GM23338 (cell line): Measurements from ENCODE around the gene CNTRL. TPM values are rescaled to one million over a fixed set of nuclear protein-coding genes. Genes with fewer than 3 reads are reported as not detected.

Source experiments
- ATAC-seq: fragments of 200-7000 bp; cut with Tn5 transposase; 3 replicates; pipeline ENCODE4 v1.9.1; 2020
- DNase-seq: peaks from one replicate; pipeline ENCODE4 v3.0.0-alpha.2; 2015; ENCODE audit warnings: low spot score
- H2AFZ ChIP-seq: fragments of 200-600 bp; sonication (generic); 2 replicates; pipeline ENCODE4 v1.8.0; 2016; ENCODE audit warnings: antibody characterized with exemption, mild to moderate bottlenecking, moderate library complexity
- H3F3A ChIP-seq: fragments of 200-600 bp; sonication (generic); replicated peaks from 2 replicates; pipeline ENCODE4 v1.8.0; 2017; ENCODE audit warnings: antibody characterized with exemption, mixed run types, low read depth
- H3K27ac ChIP-seq: fragments of 200-600 bp; sonication (generic); 2 replicates; pipeline ENCODE4 v1.6.1; 2016; ENCODE audit warnings: low read depth
- H3K27me3 ChIP-seq: fragments of 200-600 bp; sonication (generic); 2 replicates; pipeline ENCODE4 v1.8.0; 2016; ENCODE audit warnings: mild to moderate bottlenecking, mixed run types, moderate library complexity; ENCODE audit not compliant: insufficient read depth
- H3K36me3 ChIP-seq: fragments of 200-600 bp; sonication (generic); 2 replicates; pipeline ENCODE4 v1.8.0; 2016; ENCODE audit warnings: mild to moderate bottlenecking; ENCODE audit not compliant: insufficient read depth
- H3K4me1 ChIP-seq: fragments of 200-600 bp; sonication (generic); 2 replicates; pipeline ENCODE4 v1.8.0; 2016; ENCODE audit warnings: mild to moderate bottlenecking, moderate library complexity; ENCODE audit not compliant: insufficient read depth
- H3K4me2 ChIP-seq: fragments of 200-600 bp; sonication (generic); 2 replicates; pipeline ENCODE4 v1.7.1; 2017; ENCODE audit warnings: mixed run types
- H3K4me3 ChIP-seq: fragments of 200-600 bp; sonication (generic); 2 replicates; pipeline ENCODE4 v1.6.1; 2016; ENCODE audit warnings: mixed run types
- H3K79me2 ChIP-seq: fragments of 200-600 bp; sonication (generic); replicated peaks from 2 replicates; pipeline ENCODE4 v1.8.0; 2017; ENCODE audit warnings: mild to moderate bottlenecking; ENCODE audit not compliant: insufficient read depth
- H3K9me2 ChIP-seq: fragments of 200-600 bp; sonication (generic); 2 replicates; pipeline ENCODE4 v1.8.0; 2017; ENCODE audit not compliant: insufficient read depth
- H4K20me1 ChIP-seq: fragments of 200-600 bp; sonication (generic); replicated peaks from 2 replicates; pipeline ENCODE4 v1.8.0; 2017; ENCODE audit warnings: mild to moderate bottlenecking; ENCODE audit not compliant: insufficient read depth
- H3K27ac Mint-ChIP-seq: 2 replicates; pipeline ENCODE4 v1.8.0; 2020; ENCODE audit warnings: inconsistent platforms, mild to moderate bottlenecking, moderate library complexity, mixed read lengths
- H3K27me3 Mint-ChIP-seq: 3 replicates; pipeline ENCODE4 v1.8.0; 2022; ENCODE audit warnings: low read depth, mild to moderate bottlenecking, moderate library complexity, mixed read lengths, inconsistent platforms; ENCODE audit not compliant: insufficient read depth, poor library complexity
- H3K36me3 Mint-ChIP-seq: 3 replicates; pipeline ENCODE4 v1.8.0; 2021; ENCODE audit warnings: low read depth, mild to moderate bottlenecking, inconsistent platforms, moderate library complexity, mixed read lengths
- H3K4me1 Mint-ChIP-seq: 3 replicates; pipeline ENCODE4 v1.8.0; 2020; ENCODE audit warnings: mild to moderate bottlenecking, inconsistent platforms, mixed read lengths
- H3K4me3 Mint-ChIP-seq: 3 replicates; pipeline ENCODE4 v1.8.0; 2021; ENCODE audit warnings: moderate library complexity, mild to moderate bottlenecking, inconsistent platforms, mixed read lengths
- H3K9me3 Mint-ChIP-seq: 3 replicates; pipeline ENCODE4 v1.8.0; 2020; ENCODE audit warnings: moderate library complexity, mild to moderate bottlenecking, inconsistent platforms, mixed read lengths
- CREB1 ChIP-seq: fragments of 250-450 bp; sonication (Bioruptor Pico); IDR thresholded peaks from 2 replicates; pipeline ENCODE4 v1.5.0; 2020; ENCODE audit warnings: low read depth, mild to moderate bottlenecking, moderate library complexity
- NANOG ChIP-seq: IDR thresholded peaks from 2 replicates; pipeline ENCODE4 v1.6.1; 2016; ENCODE audit warnings: antibody characterized with exemption, borderline replicate concordance
- POLR2AphosphoS5 ChIP-seq: IDR thresholded peaks from 2 replicates; pipeline ENCODE4 v1.6.1; 2016; ENCODE audit warnings: antibody characterized with exemption, low read depth
- STAT1 ChIP-seq: IDR thresholded peaks from one replicate; pipeline ENCODE4 v1.6.1; 2016; ENCODE audit warnings: antibody characterized with exemption; ENCODE audit not compliant: unreplicated experiment
- ZNF114 ChIP-seq: fragments of 250-450 bp; sonication (Bioruptor Pico); IDR thresholded peaks from 2 replicates; pipeline ENCODE4 v1.5.0; 2020; ENCODE audit warnings: mild to moderate bottlenecking, moderate library complexity
- long read RNA-seq: library from polyadenylated mRNA; unstranded; transcript quantifications from one replicate; pipeline ENCODE4 v2.0.0, GENCODE V29; 2020; ENCODE audit not compliant: unreplicated experiment
- polyA plus RNA-seq: library from polyadenylated mRNA; unstranded; fragments of >200 nt; fragmentation: Nextera tagmentation; extraction: Ambion mirVana; gene quantifications from 2 replicates; pipeline ENCODE4 v1.2.1, GENCODE V29; 2016
- total RNA-seq: library from RNA; depleted of rRNA; stranded (reverse); fragments of >200 nt; shearing (Covaris generic); gene quantifications from 2 replicates; pipeline ENCODE4 v1.2.3, GENCODE V29; 2014; rRNA removed
- TF ChIP-seq, protein P1 (sequence below): IDR thresholded peaks from one replicate; pipeline ENCODE4 v1.6.1; 2018; ENCODE audit warnings: antibody characterized with exemption; ENCODE audit not compliant: unreplicated experiment
- TF ChIP-seq, protein P2 (sequence below): IDR thresholded peaks from 2 replicates; pipeline ENCODE4 v1.6.1; 2016; ENCODE audit warnings: antibody characterized with exemption

Gene CNTRL, protein sequence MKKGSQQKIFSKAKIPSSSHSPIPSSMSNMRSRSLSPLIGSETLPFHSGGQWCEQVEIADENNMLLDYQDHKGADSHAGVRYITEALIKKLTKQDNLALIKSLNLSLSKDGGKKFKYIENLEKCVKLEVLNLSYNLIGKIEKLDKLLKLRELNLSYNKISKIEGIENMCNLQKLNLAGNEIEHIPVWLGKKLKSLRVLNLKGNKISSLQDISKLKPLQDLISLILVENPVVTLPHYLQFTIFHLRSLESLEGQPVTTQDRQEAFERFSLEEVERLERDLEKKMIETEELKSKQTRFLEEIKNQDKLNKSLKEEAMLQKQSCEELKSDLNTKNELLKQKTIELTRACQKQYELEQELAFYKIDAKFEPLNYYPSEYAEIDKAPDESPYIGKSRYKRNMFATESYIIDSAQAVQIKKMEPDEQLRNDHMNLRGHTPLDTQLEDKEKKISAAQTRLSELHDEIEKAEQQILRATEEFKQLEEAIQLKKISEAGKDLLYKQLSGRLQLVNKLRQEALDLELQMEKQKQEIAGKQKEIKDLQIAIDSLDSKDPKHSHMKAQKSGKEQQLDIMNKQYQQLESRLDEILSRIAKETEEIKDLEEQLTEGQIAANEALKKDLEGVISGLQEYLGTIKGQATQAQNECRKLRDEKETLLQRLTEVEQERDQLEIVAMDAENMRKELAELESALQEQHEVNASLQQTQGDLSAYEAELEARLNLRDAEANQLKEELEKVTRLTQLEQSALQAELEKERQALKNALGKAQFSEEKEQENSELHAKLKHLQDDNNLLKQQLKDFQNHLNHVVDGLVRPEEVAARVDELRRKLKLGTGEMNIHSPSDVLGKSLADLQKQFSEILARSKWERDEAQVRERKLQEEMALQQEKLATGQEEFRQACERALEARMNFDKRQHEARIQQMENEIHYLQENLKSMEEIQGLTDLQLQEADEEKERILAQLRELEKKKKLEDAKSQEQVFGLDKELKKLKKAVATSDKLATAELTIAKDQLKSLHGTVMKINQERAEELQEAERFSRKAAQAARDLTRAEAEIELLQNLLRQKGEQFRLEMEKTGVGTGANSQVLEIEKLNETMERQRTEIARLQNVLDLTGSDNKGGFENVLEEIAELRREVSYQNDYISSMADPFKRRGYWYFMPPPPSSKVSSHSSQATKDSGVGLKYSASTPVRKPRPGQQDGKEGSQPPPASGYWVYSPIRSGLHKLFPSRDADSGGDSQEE (N-terminal part only)
- total RNA-seq (9.2 and 15.3 TPM in 2 replicates), polyA plus RNA-seq (6.4 and 11.7 TPM in 2 replicates)
- long read RNA-seq, partial matches to known transcripts: 10 of 12 reads
- long read RNA-seq, other reads (novel, unspliced or antisense): 2 of 12 reads

DNA sequence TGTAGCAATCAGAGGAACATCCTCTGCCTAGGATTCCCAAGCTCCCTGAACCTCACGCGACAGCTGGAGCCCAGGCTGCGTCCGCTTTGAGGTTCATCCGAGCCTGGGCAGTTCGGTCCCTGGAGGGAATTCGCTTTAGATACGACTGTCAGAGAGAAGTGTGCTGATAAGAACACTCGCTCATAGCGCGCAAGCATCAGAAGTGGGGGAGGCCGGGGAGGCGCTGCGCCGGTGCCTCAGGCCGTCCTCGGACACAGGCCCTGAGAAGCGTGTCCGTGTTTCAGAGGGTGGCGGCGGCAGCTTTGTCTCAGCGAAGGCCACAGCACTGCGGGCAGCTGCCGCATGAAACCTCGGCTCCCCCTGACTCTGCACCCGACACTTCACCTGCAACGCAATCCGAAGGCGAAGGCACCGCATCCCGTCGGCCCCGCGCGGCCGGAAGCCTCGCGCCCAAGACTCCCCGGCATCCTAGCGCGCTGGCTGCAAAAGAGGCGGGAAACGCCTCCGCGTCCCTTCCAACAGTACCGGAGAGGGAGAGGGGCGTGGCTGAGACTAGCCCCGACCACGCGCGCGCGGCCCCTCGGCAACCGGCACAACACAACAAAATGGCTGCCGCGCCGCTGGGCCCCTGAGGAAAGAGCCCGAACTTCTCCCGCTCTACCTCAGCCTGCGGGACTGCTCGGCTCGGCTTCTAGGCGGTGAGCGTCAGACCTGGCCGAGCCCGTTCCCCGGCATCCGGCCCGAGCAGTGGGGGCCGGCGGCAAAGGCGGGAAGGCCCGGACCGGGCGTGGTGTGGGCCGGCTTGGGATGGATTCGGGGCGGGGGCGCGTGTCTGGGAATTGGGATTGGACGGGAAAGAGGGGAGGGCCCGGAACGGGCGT is at the start of gene CNTRL:
TSS of gene CNTRL (plus strand) at position 586 of the 881 bp plus-strand sequence. CDS start 13,372 bp downstream, outside the sequence.
- H3K36me3 Mint-ChIP-seq: no peaks in the 10 kb centered on the region; the same call in 2 of the 3 replicates
- H3K27me3 Mint-ChIP-seq: peaks cover 40% of the 10 kb centered on the region

More for the DNA sequence above, at the start of gene CNTRL:
- H3K4me1 Mint-ChIP-seq: peaks cover 12% of the 10 kb centered on the region
- Histone ChIP-seq H3K27me3 (peaks cover 71% of the 10 kb centered on the region), H3K36me3 (no peaks in the 10 kb centered on the region), H3K4me1 (peaks cover 16% of the 10 kb centered on the region), H3K4me3 (peak within 1 kb of the TSS; percentile 71), H4K20me1 (peaks cover 16% of the 10 kb centered on the region), H3F3A (peaks cover 13% of the 10 kb centered on the region), H2AFZ (peak within 1 kb of the TSS; percentile 100), H3K27ac (peak within 1 kb of the TSS; percentile 90; the same call in 1 of the 2 replicates), H3K79me2 (no peaks in the 10 kb centered on the region), H3K4me2 (peak within 1 kb of the TSS; percentile 84), H3K9me2 (no peaks in the 10 kb centered on the region)
- DNase-seq (peak; percentile 96), ATAC-seq (peak; percentile 87)
- TF ChIP-seq POLR2AphosphoS5 (peak; percentile 66), ZNF114 (no peak), STAT1 (no peak), NANOG (no peak), CREB1 (CRISPR knock-in tag) (peak; percentile 46)
- TF ChIP-seq, protein P1, sequence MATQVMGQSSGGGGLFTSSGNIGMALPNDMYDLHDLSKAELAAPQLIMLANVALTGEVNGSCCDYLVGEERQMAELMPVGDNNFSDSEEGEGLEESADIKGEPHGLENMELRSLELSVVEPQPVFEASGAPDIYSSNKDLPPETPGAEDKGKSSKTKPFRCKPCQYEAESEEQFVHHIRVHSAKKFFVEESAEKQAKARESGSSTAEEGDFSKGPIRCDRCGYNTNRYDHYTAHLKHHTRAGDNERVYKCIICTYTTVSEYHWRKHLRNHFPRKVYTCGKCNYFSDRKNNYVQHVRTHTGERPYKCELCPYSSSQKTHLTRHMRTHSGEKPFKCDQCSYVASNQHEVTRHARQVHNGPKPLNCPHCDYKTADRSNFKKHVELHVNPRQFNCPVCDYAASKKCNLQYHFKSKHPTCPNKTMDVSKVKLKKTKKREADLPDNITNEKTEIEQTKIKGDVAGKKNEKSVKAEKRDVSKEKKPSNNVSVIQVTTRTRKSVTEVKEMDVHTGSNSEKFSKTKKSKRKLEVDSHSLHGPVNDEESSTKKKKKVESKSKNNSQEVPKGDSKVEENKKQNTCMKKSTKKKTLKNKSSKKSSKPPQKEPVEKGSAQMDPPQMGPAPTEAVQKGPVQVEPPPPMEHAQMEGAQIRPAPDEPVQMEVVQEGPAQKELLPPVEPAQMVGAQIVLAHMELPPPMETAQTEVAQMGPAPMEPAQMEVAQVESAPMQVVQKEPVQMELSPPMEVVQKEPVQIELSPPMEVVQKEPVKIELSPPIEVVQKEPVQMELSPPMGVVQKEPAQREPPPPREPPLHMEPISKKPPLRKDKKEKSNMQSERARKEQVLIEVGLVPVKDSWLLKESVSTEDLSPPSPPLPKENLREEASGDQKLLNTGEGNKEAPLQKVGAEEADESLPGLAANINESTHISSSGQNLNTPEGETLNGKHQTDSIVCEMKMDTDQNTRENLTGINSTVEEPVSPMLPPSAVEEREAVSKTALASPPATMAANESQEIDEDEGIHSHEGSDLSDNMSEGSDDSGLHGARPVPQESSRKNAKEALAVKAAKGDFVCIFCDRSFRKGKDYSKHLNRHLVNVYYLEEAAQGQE: peak; percentile 15
- TF ChIP-seq, protein P2, sequence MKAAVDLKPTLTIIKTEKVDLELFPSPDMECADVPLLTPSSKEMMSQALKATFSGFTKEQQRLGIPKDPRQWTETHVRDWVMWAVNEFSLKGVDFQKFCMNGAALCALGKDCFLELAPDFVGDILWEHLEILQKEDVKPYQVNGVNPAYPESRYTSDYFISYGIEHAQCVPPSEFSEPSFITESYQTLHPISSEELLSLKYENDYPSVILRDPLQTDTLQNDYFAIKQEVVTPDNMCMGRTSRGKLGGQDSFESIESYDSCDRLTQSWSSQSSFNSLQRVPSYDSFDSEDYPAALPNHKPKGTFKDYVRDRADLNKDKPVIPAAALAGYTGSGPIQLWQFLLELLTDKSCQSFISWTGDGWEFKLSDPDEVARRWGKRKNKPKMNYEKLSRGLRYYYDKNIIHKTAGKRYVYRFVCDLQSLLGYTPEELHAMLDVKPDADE: peak; percentile 26
- H3K9me3 Mint-ChIP-seq: no peaks in the 10 kb centered on the region; the same call in 2 of the 3 replicates
- H3K27ac Mint-ChIP-seq: peak within 1 kb of the TSS; percentile 94
- peak within 1 kb of the TSS; percentile 98 for H3K4me3 Mint-ChIP-seq
